DMS114 treated with DMSO at 0.1 percent for 48 hours (cell line): ENCODE measurements around the gene TANGO6.
"Not testable (repeated sequence)": the region's sequence is repeated elsewhere in the genome, so short reads cannot be mapped to it uniquely, and the experiment has no call there.

Source experiments
- DNase-seq: peaks from one replicate; lab custom pipeline; 2025; ENCODE audit not compliant: unreplicated experiment; lab: John Stamatoyannopoulos, UW

TANGO6 gene

DNA sequence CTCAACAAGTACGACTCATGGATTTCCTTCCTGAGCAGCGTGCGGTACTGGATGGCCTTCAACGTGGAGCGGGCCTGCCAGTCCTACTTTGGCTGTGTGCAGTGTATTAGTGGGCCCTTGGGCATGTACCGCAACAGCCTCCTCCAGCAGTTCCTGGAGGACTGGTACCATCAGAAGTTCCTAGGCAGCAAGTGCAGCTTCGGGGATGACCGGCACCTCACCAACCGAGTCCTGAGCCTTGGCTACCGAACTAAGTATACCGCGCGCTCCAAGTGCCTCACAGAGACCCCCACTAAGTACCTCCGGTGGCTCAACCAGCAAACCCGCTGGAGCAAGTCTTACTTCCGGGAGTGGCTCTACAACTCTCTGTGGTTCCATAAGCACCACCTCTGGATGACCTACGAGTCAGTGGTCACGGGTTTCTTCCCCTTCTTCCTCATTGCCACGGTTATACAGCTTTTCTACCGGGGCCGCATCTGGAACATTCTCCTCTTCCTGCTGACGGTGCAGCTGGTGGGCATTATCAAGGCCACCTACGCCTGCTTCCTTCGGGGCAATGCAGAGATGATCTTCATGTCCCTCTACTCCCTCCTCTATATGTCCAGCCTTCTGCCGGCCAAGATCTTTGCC lies 271.1 kb downstream of the TANGO6 start:
- no peak for DNase-seq

DNA sequence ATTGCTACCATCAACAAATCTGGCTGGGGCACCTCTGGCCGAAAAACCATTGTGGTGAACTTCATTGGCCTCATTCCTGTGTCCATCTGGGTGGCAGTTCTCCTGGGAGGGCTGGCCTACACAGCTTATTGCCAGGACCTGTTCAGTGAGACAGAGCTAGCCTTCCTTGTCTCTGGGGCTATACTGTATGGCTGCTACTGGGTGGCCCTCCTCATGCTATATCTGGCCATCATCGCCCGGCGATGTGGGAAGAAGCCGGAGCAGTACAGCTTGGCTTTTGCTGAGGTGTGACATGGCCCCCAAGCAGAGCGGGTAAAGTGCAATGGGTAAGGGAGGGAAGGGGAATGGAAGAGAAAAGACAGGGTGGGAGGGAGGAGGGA lies 271.6 kb downstream of the TANGO6 start:
- no peak for DNase-seq

DNA sequence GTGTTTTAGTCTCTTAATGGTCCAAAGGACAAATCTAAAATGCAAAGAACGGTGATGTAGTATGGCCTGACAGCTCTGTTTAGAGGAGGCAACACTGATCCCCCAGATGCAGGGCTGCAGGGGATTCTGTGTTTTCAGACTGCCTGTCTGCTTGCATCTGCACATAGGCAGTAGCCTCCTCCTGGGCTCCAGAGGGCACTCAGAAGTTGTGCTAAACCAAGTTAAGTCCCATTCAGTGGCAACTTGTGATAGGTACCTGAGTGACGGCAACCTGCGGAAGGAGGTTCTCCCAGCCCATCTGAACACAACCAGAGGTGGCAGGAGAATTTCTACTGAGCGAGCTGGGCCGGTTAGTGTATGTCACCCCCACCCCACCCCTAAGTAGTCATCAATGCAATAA lies 272.0 kb downstream of the TANGO6 start:
- no peak for DNase-seq

DNA sequence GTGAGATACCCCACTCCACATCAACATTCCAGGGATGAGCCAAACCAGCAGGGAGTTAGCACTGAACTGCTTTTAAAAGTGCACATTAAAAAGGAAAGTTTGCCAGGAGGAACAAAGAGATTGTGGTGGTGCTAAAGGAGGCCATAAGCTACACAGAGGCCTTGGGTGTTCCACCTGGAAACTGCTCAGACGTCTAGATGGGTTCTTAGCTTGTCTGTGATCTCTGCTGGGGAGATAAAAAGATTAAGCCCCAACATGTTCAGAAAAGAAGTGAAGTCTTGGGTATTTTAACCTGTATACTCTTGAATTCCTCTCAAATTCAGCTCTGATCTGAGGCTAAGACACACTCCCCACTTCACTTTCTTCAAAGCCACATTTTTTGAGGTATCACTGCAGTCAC lies 272.5 kb downstream of the TANGO6 start:
- no peak for DNase-seq

DNA sequence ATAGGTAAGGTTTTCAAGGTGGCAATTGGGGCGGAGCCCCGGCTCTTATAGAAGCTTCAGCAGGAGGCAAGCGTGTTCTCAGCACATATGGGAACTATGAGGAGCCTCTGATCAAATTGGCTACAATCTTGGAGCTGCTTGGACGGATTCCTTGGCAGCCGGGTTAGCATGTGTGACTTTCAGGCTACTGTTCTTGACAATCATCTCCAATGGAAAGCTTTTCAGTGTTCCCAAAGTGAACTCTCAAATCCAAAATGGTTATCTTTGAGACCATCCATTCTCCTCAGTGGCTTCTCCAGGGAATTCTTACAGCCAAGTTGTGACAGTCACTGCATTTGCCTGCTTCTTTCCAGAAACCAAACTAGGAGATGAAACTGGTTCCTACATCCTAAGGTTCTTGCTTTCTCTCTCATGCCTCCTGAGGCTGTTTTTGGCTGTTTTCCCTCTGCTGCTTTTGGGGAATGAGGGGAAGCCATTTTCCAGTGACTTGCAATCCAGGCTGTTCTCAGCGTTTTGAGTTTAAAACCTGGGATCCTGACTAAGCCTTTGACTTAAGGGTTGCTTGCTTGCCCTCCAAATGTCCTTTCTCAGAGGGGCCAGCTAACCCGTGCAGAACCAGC lies 273.0 kb downstream of the TANGO6 start:
- DNase-seq: no peak

DNA sequence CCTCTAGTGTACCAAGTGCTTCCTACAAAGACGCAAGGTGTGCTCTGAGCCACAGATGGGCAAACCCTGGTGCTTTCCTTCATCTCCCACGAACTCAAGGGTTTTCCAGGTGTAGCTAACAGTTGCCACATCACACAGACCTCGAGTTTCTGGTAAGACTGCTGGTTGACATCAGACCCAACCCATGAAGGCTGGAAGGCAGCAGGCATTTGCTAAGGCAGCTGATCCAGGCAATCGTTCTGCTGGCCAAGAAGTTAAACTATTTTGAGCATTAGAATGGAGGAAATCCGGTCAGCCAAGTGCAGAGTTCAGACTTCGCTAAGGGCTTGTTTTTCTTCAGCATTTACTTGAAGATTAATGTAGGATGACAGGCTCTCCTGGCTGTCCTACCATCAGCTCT lies 273.6 kb downstream of the TANGO6 start:
- no peak for DNase-seq

DNA sequence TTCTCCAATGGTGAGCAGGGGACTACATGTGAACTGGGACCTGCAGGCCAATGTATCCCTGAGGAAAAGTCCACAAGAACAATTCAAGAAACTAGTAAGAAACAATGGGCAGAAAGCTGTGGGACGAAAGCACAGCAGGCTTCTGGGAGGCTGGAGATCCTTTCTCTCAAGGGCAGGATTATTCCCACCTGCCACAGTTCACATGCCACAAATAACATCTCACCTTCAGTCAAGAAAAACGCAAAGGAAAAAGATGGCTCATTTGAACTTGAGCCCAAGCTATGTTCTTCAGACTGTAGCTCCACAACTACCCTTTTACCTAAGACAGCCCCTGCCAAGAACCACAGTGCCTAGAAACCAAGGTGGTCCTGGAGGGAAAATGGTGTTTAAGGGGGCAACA lies 275.1 kb downstream of the TANGO6 start:
- no peak for DNase-seq

DNA sequence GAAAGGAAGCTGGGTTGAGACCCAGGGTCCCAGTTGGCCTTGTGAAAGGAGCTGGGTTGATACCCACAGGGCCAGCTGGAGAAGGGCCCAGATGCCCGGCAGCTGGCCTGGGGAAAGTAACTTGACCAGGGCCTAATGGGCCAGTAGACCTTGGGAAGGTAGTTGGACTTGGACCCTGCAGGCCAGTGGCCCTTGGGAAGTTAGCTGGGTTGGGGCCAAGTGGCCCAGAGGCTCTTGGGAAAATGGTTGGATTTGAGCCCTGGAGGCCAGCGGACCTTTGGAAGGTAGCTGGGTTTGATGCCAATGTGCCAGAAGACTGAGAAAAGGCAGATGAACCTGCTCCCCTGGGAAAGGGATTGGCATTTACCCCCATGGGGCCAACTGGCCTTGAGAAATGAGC lies 275.7 kb downstream of the TANGO6 start:
- no peak for DNase-seq

DNA sequence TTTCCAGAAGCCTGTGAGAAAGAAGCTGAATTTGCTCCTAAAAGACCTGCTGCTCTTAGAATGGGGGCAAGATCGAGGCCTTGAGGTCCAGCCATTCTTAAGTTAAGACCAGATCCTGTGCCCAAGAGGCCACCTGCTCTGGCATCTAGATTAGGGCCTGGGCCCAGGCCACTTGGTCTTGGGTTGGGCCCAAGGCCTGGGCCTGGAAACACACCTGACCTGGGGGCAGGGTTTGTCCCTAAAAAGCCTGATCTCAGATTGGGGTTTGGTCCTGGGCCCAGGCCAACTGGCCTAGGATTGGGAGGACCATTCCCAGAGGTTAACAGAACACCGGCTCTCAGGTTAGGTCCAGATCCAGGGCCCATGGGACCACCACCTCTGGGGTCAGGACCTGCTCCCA lies 276.2 kb downstream of the TANGO6 start:
- no peak for DNase-seq

DNA sequence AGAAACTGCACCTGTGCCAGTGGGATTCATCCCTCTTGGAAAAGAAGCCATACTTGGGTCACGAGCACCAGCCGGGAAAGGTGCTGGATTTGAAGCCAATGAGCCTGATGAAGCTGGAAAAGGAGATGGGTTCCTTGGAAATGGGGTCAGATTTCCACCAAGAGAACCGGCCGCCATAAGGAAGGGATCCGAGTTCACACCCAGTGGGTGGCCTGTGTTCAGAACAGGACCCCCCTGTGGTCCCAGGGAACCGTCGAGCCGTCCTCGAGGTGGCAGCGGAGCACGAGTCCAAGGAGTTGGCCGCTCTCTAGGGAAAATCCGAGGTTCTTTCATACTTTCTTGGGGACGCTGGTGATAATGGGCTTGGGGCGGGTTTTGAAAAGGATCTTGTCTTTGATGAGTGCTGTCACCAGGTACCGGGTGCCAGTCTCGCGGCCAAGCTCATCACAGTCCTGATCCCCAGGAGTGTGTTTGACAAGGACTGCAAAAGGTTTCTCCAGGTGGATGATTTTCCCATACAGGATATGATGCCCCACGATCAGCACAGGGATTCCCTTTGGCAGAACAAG lies 276.8 kb downstream of the TANGO6 start:
- no peak for DNase-seq

DNA sequence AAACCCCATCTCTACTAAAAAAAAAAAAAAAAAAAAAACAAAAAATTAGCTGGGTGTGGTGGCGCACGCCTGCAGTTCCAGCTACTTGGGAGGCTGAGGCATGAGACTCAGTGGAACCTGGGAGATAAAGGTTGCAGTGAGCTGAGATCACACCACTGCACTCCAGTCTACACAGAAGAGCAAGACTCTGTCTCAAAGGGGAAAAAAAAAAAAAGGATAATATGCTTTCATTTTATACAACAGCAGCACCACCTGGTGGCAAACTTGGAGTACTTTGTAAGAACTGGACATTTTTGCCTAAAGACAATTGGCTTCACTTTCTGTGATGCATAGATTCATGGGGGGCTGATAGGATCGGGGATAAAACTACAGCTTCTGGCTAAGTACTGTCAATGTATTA lies 280.6 kb downstream of the TANGO6 start:
- peak; percentile 60 for DNase-seq

DNA sequence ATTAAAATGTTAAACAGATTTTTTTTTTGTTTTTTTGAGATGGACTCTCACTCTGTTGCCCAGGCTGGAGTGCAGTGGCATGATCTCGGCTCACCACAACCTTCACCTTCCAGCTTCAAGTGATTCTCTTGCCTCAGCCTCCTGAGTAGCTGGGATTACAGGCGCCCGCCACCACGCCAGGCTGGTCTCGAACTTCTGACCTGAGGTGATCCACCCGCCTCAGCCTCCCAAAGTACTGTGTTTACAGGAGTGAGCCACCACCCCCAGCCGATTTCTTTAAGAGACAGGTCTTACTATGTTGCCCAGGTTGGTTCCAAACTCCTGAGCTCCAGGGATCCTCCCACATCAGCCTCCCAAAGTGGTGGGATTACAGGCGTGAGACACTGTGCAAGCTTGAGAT lies 281.1 kb downstream of the TANGO6 start:
- not testable (repeated sequence) for DNase-seq

DNA sequence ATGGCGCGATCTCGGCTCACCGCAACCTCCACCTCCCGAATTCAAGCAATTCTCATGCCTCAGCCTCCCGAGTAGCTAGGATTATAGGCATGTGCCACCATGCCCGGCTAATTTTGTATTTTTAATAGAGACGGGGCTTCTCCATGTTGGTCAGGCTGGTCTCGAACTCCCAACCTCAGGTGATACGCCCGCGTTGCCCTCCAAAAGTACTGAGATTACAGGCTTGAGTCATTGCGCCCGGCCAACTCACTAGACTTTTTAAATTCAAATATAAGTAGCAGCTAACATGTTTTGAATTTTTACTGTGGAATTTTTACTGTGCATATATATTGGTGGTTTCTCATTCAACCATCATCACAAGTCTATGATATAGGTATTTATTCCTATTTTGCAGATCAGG lies 281.6 kb downstream of the TANGO6 start:
- not testable (repeated sequence) for DNase-seq

DNA sequence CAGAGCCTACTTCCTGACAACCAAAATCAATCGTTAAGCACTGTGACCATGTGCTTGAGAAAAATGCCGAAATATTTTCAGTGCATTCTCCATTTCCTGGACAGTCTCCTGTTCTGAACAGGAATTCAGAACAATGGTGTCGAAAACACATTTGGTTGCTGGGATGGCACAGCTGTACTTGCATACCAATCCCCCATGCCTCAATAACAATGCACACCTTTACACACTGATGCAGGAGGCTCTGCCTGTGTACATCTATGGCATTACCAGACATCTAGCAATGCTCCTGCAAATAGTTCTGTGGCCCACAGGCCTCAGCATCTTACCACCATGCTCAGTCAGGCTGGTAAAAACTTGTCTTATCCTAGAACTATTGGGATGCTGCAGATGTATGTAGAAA lies 282.9 kb downstream of the TANGO6 start:
- DNase-seq: no peak

DNA sequence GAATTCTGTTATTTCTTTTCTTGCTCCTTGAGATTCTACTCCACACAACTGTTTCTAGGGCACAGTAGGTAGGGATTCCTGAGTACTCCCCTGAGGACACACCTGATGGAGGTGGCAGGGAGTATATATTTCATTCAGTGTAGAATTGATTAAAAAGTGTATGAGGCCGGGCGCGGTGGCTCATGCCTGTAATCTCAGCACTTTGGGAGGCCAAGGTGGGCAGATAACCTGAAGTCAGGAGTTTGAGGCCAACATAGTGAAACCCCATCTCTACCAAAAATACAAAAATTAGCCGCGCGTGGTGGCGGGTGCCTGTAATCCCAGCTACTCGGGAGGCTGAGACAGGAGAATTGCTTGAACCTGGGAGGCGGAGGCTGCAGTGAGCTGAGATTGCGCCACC lies 283.5 kb downstream of the TANGO6 start:
- DNase-seq: not testable (repeated sequence)

DNA sequence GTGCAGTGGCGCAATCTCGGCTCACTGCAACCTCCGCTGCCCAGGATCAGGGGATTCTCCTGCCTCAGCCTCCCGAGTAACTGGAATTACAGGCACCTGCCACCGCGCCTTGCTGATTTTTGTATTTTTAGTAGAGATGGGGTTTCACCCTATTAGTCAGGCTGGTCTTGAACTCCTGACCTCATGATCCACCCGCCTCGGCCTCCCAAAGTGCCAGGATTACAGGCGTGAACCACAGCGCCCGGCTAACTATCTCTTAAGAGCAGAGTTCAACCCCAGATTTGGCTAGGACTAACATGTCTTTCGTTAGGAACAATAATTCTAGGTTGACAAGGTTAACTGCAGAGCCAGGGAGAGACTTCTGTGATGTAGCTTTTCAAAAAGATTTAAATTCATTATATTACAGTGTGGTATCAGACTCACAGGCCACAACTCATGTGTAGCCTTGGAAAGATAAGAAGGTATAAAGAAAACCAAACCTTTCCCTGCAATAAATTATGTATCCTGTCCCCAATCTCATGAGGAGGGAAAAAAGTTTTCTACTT lies 284.7 kb downstream of the TANGO6 start:
- no peak for DNase-seq

DNA sequence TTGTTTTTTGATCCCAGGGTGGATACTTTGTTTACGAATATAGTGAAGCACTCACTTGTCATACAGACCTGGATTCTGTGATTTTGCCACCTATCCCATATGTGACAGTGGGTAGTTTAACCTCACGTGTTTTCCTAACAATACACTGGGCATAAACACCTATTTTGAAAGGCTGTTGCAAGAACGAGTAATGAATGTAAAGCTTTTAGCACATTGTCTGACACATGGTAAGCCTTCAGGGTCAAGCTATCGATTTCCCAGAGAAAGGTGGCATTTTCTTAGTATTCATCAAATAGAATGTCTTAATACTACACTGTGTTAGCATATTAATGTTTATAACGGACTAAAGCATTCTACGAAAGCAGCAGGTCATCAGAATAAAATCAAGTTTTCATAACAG lies 287.1 kb downstream of the TANGO6 start:
- DNase-seq: no peak

DNA sequence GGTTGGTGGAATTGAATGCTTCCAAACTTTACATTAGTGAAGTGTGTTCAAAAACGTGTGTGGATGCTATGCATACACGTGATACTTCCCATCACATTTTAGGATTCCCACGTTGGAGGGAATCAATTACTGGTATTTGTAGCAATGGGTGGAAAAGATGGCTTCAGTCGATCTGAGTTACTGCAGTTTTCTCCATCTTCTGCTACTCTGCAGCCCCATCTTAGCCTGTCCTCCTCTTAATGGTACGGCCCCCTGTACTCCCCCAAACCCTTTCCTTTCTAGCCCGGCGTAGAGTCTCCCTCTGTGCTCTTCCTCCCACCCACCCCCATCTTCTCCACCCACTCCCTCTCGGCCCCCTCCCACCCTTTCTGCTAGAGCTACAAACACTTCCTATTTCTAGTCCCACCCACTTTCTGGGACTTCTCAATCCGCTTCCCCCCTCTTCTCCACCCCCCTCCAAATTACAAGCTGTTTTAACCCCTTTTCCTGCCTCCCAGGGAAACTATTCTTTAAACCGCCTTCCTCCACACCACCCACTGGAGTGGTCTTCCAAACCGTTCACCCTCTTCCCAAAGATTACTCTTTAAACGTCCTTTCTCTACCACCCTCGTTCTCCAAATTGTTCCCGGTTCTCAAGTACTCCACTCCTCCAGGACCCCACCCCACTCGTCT lies 288.0 kb downstream of the TANGO6 start:
- DNase-seq: peak; percentile 58

DNA sequence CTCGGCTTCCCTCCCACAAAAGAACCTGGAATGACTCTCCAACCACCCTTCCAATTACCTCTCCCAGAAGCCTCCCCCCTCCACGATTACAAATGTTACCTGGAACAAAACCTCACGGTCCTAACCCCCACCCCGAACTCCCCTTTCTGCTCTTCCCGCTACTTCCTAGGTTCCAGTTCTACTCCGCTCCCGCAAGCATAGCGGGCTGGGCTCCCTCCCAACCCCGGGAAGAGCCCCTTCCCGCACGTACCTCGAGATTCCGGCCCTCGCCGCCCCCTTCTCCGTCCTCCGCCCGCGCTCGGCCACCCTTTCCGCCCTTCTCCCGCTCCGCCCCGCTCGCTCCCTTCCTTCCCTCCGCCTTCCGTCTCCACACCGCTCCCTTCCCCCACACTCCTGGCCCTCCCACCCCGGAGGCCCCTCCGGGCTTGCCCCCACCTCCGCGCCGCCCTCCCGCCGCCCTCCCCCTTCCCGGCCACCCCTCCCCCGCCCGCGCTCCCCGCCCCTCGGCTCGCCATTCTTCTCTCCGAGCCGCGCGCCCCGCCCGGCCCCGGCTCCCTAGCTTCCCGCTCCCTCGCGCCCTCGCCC lies 288.6 kb downstream of the TANGO6 start:
- DNase-seq: peak; percentile 31

DNA sequence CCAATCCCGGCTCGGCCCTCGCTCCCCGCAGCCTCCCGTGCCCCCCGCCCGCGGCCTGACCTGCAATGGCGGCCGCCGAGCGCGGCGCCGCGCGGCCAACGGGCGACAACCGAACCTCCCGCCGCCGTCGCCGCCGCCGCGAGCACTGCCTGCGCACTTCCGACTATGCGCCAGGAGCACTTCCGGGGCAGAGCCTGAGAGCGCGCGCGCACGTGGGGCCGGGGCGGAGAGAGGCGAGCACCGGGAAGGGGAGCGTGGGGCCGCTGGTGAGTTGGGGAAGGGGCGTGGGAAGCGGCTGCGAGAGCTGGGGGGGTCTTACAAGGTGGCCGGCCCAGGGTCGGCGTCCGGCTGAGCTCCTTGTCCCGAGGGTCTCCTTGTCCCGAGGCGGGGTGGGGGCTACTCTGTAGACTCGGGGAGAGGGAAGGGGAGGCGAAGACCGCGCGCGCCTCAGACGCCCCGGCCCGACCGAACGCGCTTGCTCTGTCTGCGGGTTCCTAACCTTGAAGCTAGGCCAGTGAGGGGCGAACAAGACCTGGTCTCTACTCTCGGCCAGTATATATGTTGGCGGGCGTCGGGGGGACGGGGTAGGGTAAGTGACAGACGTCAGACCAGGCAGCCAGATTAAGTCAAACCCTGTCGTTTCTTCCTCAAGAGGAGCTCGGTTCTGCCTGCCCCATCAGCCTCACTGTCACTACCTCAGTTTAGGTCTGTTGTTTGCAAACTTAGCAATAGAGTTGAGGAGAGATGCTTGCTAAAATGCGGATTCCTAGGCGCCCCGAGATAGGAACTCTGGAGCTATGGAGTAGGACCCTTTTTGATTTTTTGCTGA lies 289.3 kb downstream of the TANGO6 start, which contains the start of the genes CHTF8 and UTP4:
CHTF8 (minus strand) TSS at position 165 of the 829 bp plus-strand sequence. CDS start 11,130 bp downstream, outside the sequence.
UTP4 (plus strand) TSS at position 226 of the 829 bp plus-strand sequence. CDS start 811 bp downstream, outside the sequence.
- peak; percentile 75 for DNase-seq
